IMR-90 (cell line): ENCODE results near the gene HOXD9. TPM values are rescaled to one million over a fixed set of nuclear protein-coding genes. Genes with fewer than 3 reads are reported as not detected.

Experiments used
- ATAC-seq: fragments of 200-7000 bp; cut with Tn5 transposase; 2 replicates; pipeline ENCODE4 v1.9.1; 2020; ENCODE audit warnings: low read depth, mild to moderate bottlenecking, moderate library complexity
- BruUV-seq: library from RNA; stranded (reverse); fragments of 400-500 nt; replicated peaks from 2 replicates; lab custom pipeline; 2021; lab: Mats Ljungman, UMichigan
- CTCF ChIA-PET: fragments of 300-600 bp; formaldehyde crosslinking; extraction: SDS; loops from one replicate; lab custom pipeline; 2021; ENCODE audit warnings: antibody characterized with exemption; lab: Yijun Ruan, JAX
- POLR2A ChIA-PET: fragments of 300-600 bp; sonication (Branson Sonifier 250); formaldehyde crosslinking; loops from one replicate; lab custom pipeline; 2022; ENCODE audit warnings: antibody characterized with exemption; ENCODE audit not compliant: unreplicated experiment; lab: Charles Lee
- DNase-seq: peaks from one replicate; pipeline ENCODE4 v3.0.0; 2013
- H2AFZ ChIP-seq: replicated peaks from 2 replicates; pipeline ENCODE3; 2013; ENCODE audit warnings: low read length, mild to moderate bottlenecking; ENCODE audit not compliant: poor library complexity
- H2AK5ac ChIP-seq: 2 replicates; pipeline ENCODE4 v1.6.1; 2013; ENCODE audit warnings: low read depth, low read length, inconsistent platforms
- H2AK9ac ChIP-seq: replicated peaks from 2 replicates; pipeline ENCODE3; 2013; ENCODE audit warnings: mild to moderate bottlenecking, low read depth, low read length, moderate library complexity; ENCODE audit not compliant: poor library complexity
- H2BK120ac ChIP-seq: 2 replicates; pipeline ENCODE4 v1.6.1; 2013; ENCODE audit warnings: low read depth, low read length, inconsistent platforms
- H2BK15ac ChIP-seq: 3 replicates; pipeline ENCODE4 v1.6.1; 2013; ENCODE audit warnings: low read depth, low read length, inconsistent platforms
- H2BK20ac ChIP-seq: 2 replicates; pipeline ENCODE4 v1.6.1; 2013; ENCODE audit warnings: low read depth, mild to moderate bottlenecking, inconsistent platforms, low read length, moderate library complexity
- H2BK5ac ChIP-seq: 2 replicates; pipeline ENCODE4 v1.6.1; 2013; ENCODE audit warnings: mild to moderate bottlenecking, low read depth, low read length, inconsistent platforms; ENCODE audit not compliant: poor library complexity, severe bottlenecking
- H3K14ac ChIP-seq: replicated peaks from 2 replicates; pipeline ENCODE4 v1.6.1; 2013; ENCODE audit warnings: low read depth, low read length, inconsistent platforms
- H3K18ac ChIP-seq: 2 replicates; pipeline ENCODE4 v1.6.1; 2013; ENCODE audit warnings: low read depth, low read length, control low read depth
- H3K23ac ChIP-seq: 2 replicates; pipeline ENCODE4 v1.6.1; 2013; ENCODE audit warnings: low read depth, low read length, inconsistent platforms
- H3K27ac ChIP-seq: 2 replicates; pipeline ENCODE4 v1.5.1; 2013; ENCODE audit warnings: mild to moderate bottlenecking, control low read depth, low read length; ENCODE audit not compliant: insufficient read depth
- H3K27me3 ChIP-seq: 2 replicates; pipeline ENCODE4 v1.6.1; 2013; ENCODE audit warnings: low read length; ENCODE audit not compliant: control insufficient read depth, insufficient read depth
- H3K36me3 ChIP-seq: 2 replicates; pipeline ENCODE4 v1.6.1; 2013; ENCODE audit warnings: low read length, mixed read lengths; ENCODE audit not compliant: control insufficient read depth, insufficient read depth
- H3K4ac ChIP-seq: 2 replicates; pipeline ENCODE4 v1.6.1; 2013; ENCODE audit warnings: low read depth, low read length, inconsistent platforms
- H3K4me1 ChIP-seq: 2 replicates; pipeline ENCODE4 v1.6.1; 2013; ENCODE audit warnings: low read length, mixed read lengths; ENCODE audit not compliant: control insufficient read depth, insufficient read depth
- H3K4me2 ChIP-seq: 2 replicates; pipeline ENCODE4 v1.6.1; 2013; ENCODE audit warnings: low read depth, mild to moderate bottlenecking, control low read depth, low read length, moderate library complexity
- H3K4me3 ChIP-seq: 2 replicates; pipeline ENCODE4 v1.5.1; 2013; ENCODE audit warnings: low read depth, mild to moderate bottlenecking, control low read depth, low read length, moderate library complexity; ENCODE audit not compliant: insufficient read depth
- H3K56ac ChIP-seq: 2 replicates; pipeline ENCODE4 v1.6.1; 2013; ENCODE audit warnings: low read length, inconsistent platforms; ENCODE audit not compliant: insufficient read depth; ENCODE audit errors: extremely low read depth
- H3K79me1 ChIP-seq, 2 experiments: 2 replicates each; pipeline ENCODE4 v1.6.1; 2013; ENCODE audit warnings: low read length in 2 of 2, inconsistent platforms in 1 of 2, low read depth in 1 of 2
- H3K9ac ChIP-seq: 2 replicates; pipeline ENCODE4 v1.6.1; 2013; ENCODE audit warnings: low read depth, low read length, control low read depth
- H3K9me1 ChIP-seq: 2 replicates; pipeline ENCODE4 v1.6.1; 2013; ENCODE audit warnings: low read length, inconsistent platforms; ENCODE audit not compliant: insufficient read depth
- H3K9me3 ChIP-seq: 2 replicates; pipeline ENCODE4 v1.6.1; 2013; ENCODE audit warnings: low read length; ENCODE audit not compliant: control insufficient read depth, insufficient read depth
- H4K20me1 ChIP-seq: 2 replicates; pipeline ENCODE4 v1.6.1; 2013; ENCODE audit warnings: low read length, inconsistent platforms; ENCODE audit not compliant: insufficient read depth
- H4K5ac ChIP-seq: 2 replicates; pipeline ENCODE4 v1.6.1; 2013; ENCODE audit warnings: mild to moderate bottlenecking, low read depth, low read length, control low read depth
- H4K8ac ChIP-seq, 2 experiments: 2 replicates each; pipeline ENCODE4 v1.6.1; 2013; ENCODE audit warnings: low read depth in 2 of 2, low read length in 2 of 2, control low read depth in 1 of 2, inconsistent platforms in 1 of 2
- H4K91ac ChIP-seq: 2 replicates; pipeline ENCODE4 v1.6.1; 2013; ENCODE audit warnings: low read depth, low read length, inconsistent platforms; ENCODE audit not compliant: insufficient read depth
- BHLHE40 ChIP-seq: fragments of 150-350 bp; IDR thresholded peaks from 2 replicates; pipeline ENCODE4 v1.6.1; 2016; ENCODE audit warnings: mild to moderate bottlenecking, low read depth, low read length
- CEBPB ChIP-seq: IDR thresholded peaks from 2 replicates; pipeline ENCODE4 v1.6.1; 2012; ENCODE audit warnings: low read depth, low read length, improper control_type of control experiment
- FOS ChIP-seq: fragments of 150-350 bp; IDR thresholded peaks from 2 replicates; pipeline ENCODE4 v1.6.1; 2016; ENCODE audit warnings: low read depth, low read length
- MAZ ChIP-seq: IDR thresholded peaks from 2 replicates; pipeline ENCODE4 v1.6.1; 2012; ENCODE audit warnings: low read depth, mild to moderate bottlenecking, low read length, improper control_type of control experiment, moderate library complexity, borderline replicate concordance
- MXI1 ChIP-seq: IDR thresholded peaks from 2 replicates; pipeline ENCODE4 v1.6.1; 2012; ENCODE audit warnings: low read depth, mild to moderate bottlenecking, low read length, moderate library complexity, borderline replicate concordance
- NFE2L2 ChIP-seq: fragments of 150-350 bp; IDR thresholded peaks from 2 replicates; pipeline ENCODE4 v1.6.1; 2016; ENCODE audit warnings: low read depth, mild to moderate bottlenecking, low read length
- RAD21 ChIP-seq: IDR thresholded peaks from 2 replicates; pipeline ENCODE4 v1.6.1; 2012; ENCODE audit warnings: low read length, improper control_type of control experiment
- RCOR1 ChIP-seq: IDR thresholded peaks from 2 replicates; pipeline ENCODE4 v1.6.1; 2012; ENCODE audit warnings: mild to moderate bottlenecking, low read length, improper control_type of control experiment; ENCODE audit not compliant: insufficient replicate concordance
- SMC3 ChIP-seq: fragments of 150-350 bp; IDR thresholded peaks from 2 replicates; pipeline ENCODE4 v1.6.1; 2016; ENCODE audit warnings: low read depth, mild to moderate bottlenecking, antibody characterized with exemption, low read length, moderate library complexity
- WGBS, 2 experiments: methylation state at CpG; one replicate each; pipeline versions ENCODE4 v1.1.5 to v1.1.7; 2013; ENCODE audit warnings: missing lambda C conversion rate in 2 of 2; ENCODE audit not compliant: insufficient read length in 1 of 2; ENCODE audit errors: extremely low coverage in 2 of 2; 5-methylcytosine and 5-hydroxymethylcytosine counted together
- dilution Hi-C: fragments of 300-500 bp; cut with HindIII; formaldehyde crosslinking; loops from one replicate; pipeline ENCODE4 v1.14.3; 2018; ENCODE audit warnings: low sequenced_read_pairs; ENCODE audit not compliant: unreplicated experiment
- in situ Hi-C: fragments of 300-500 bp; cut with MboI; formaldehyde crosslinking; loops from 3 replicates; pipeline ENCODE4 v1.14.3; 2019; ENCODE audit warnings: low sequenced_read_pairs, inconsistent platforms, mixed read lengths
- intact Hi-C: fragments of 100-400 bp; cut with micrococcal nuclease; formaldehyde crosslinking; loops from 2 replicates; pipeline ENCODE4 v1.10.0; 2022
- polyA plus RNA-seq, 3 experiments: library from polyadenylated mRNA; depleted of rRNA; stranded (reverse); fragments of >200 nt; gene quantifications; 2 replicates each; pipeline ENCODE4 v1.2.3, GENCODE V29; 2012; ENCODE audit warnings: low replicate concordance in 1 of 3
- total RNA-seq: library from RNA; depleted of rRNA; stranded (reverse); fragments of >200 nt; gene quantifications from 2 replicates; pipeline ENCODE4 v1.2.3, GENCODE V29; 2012
- TF ChIP-seq, protein P1 (sequence below): fragments of 150-350 bp; IDR thresholded peaks from 2 replicates; pipeline ENCODE4 v1.6.1; 2016; ENCODE audit warnings: low read depth, mild to moderate bottlenecking, low read length, moderate library complexity, borderline replicate concordance
- TF ChIP-seq, protein P2 (sequence below): fragments of 150-350 bp; IDR thresholded peaks from 2 replicates; pipeline ENCODE4 v1.6.1; 2017; ENCODE audit warnings: mild to moderate bottlenecking, antibody characterized with exemption, low read length, low read depth

Gene HOXD9
- total and polyA plus RNA-seq, 2 of the 4 experiments (the other 2 are of a cell fraction): not detected

DNA sequence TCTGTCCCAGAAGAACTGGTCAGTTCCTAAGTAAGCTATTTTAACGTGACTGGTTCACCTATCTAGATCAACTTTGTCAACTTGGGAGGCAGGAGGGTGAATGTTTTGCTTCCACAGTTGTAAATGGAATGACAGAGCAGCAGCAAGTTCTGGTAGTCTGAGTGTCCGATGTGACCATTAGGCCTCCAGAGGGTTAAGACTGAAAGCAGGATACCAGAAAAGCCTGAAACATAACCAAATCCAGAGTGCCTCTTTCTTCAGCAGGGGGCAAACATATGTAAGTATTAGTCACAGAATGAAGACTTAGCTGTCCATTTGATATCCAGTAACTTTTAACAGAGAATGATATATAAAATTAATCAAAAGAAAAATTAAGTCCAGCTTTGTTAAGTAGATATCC is 43.8 kb downstream of the HOXD9 start:
- TF ChIP-seq BHLHE40 (no peak), RAD21 (no peak), SMC3 (no peak), CEBPB (no peak), RCOR1 (no peak), MAZ (no peak), FOS (no peak), NFE2L2 (no peak), MXI1 (no peak)
- TF ChIP-seq, protein P1, sequence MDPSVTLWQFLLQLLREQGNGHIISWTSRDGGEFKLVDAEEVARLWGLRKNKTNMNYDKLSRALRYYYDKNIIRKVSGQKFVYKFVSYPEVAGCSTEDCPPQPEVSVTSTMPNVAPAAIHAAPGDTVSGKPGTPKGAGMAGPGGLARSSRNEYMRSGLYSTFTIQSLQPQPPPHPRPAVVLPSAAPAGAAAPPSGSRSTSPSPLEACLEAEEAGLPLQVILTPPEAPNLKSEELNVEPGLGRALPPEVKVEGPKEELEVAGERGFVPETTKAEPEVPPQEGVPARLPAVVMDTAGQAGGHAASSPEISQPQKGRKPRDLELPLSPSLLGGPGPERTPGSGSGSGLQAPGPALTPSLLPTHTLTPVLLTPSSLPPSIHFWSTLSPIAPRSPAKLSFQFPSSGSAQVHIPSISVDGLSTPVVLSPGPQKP: no peak
- TF ChIP-seq, protein P2, sequence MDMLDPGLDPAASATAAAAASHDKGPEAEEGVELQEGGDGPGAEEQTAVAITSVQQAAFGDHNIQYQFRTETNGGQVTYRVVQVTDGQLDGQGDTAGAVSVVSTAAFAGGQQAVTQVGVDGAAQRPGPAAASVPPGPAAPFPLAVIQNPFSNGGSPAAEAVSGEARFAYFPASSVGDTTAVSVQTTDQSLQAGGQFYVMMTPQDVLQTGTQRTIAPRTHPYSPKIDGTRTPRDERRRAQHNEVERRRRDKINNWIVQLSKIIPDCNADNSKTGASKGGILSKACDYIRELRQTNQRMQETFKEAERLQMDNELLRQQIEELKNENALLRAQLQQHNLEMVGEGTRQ: no peak
- in situ Hi-C loops: no loop called here
- Histone ChIP-seq H3K14ac (no peak overlapping the region), H3K23ac (no peak overlapping the region), H3K56ac (no peak overlapping the region), H3K4me2 (no peak overlapping the region), H2AK5ac (no peak overlapping the region), H3K18ac (no peak overlapping the region), H3K9me3 (peaks cover 11% of the 10 kb centered on the region), H3K27me3 (peaks cover 63% of the 10 kb centered on the region), H3K9ac (no peak overlapping the region), H3K4me1 (no peaks in the 10 kb centered on the region), H2AK9ac (no peak overlapping the region), H3K27ac (no peak overlapping the region), H4K20me1 (no peaks in the 10 kb centered on the region), H3K4ac (no peak overlapping the region), H2BK5ac (no peak overlapping the region), H2BK20ac (no peak overlapping the region), H3K79me1 (no peaks in the 10 kb centered on the region), H3K9me1 (no peaks in the 10 kb centered on the region), H4K8ac (no peak overlapping the region), H2BK15ac (no peak overlapping the region), H4K5ac (no peak overlapping the region), H3K4me3 (no peak overlapping the region), H4K91ac (no peak overlapping the region), H3K36me3 (no peaks in the 10 kb centered on the region), H2AFZ (no peak overlapping the region), H2BK120ac (no peak overlapping the region)
- DNase-seq (no peak), ATAC-seq (no peak)
- POLR2A ChIA-PET: no interaction called here
- BruUV-seq: no TSS peak
- CTCF ChIA-PET: no interaction called here
- dilution Hi-C loops: no loop called here
- WGBS, 2 experiments: 0% methylated on average over 1 of the region's 2 CpGs; no CpG with 5 or more reads in 1 of the 2 experiments
- intact Hi-C loops: no loop called here
